NCI-H2107 treated with DMSO at 0.1 percent for 48 hours (cell line): ENCODE measurements around the gene RPS2.
"Not testable (repeated sequence)": the region's sequence is repeated elsewhere in the genome, so short reads cannot be mapped to it uniquely, and the experiment has no call there.

Experiments
- DNase-seq: peaks from one replicate; lab custom pipeline; 2025; ENCODE audit not compliant: unreplicated experiment; lab: John Stamatoyannopoulos, UW

The RPS2 gene

GRCh38 chr16:1964506-1965395 lies at the start of gene RPS2:
Gene RPS2, minus strand, starts transcription at chr16:1964826. Its CDS starts 201 bp downstream, at chr16:1964625.
- peak; percentile 95 for DNase-seq

- DNase-seq = no peak
Observed at GRCh38 chr16:2013527-2013926, 48.9 kb upstream of the RPS2 start.

- DNase-seq = not testable (repeated sequence)
Observed at GRCh38 chr16:2011726-2012125, 47.1 kb upstream of the RPS2 start.

- DNase-seq = peak; percentile 35
Observed at GRCh38 chr16:2009791-2010510, 45.3 kb upstream of the RPS2 start, which contains the start of gene ZNF598. Gene ZNF598, minus strand, starts transcription at chr16:2009821.

- no peak for DNase-seq
Observed at GRCh38 chr16:2009164-2009711, 44.6 kb upstream of the RPS2 start.

- DNase-seq = no peak
Observed at GRCh38 chr16:2008631-2009163, 44.1 kb upstream of the RPS2 start.

- no peak for DNase-seq
Observed at GRCh38 chr16:2008009-2008526, 43.4 kb upstream of the RPS2 start.

GRCh38 chr16:2007081-2007836 lies 42.6 kb upstream of the RPS2 start:
- DNase-seq = no peak

- DNase-seq = no peak
Observed at GRCh38 chr16:2006317-2006716, 41.7 kb upstream of the RPS2 start.

- DNase-seq = peak; percentile 23
Observed at GRCh38 chr16:2005646-2006045, 41.0 kb upstream of the RPS2 start.

GRCh38 chr16:2004795-2005517 lies 40.3 kb upstream of the RPS2 start:
- no peak for DNase-seq

- DNase-seq = peak; percentile 82
Observed at GRCh38 chr16:2003827-2004641, 39.4 kb upstream of the RPS2 start.

GRCh38 chr16:2003231-2003826 lies 38.7 kb upstream of the RPS2 start:
- DNase-seq = no peak

GRCh38 chr16:2002406-2003230 lies 38.0 kb upstream of the RPS2 start:
- DNase-seq = no peak

GRCh38 chr16:2001456-2002355 lies 37.1 kb upstream of the RPS2 start:
- DNase-seq = no peak

- DNase-seq = no peak
Observed at GRCh38 chr16:2001035-2001434, 36.4 kb upstream of the RPS2 start.
